ENCODE results near the gene ORC3. TPM values are rescaled to one million over a fixed set of nuclear protein-coding genes. Genes with fewer than 3 reads are reported as not detected.

The ORC3 gene
- total and polyA plus RNA-seq, 10 of the 15 experiments (the other 5 are each of a cell fraction or from before 2014, with no cell fraction given): 27.2 to 76.3 (median 54.6) TPM

- no peak for TF ChIP-seq ZSCAN29 (IDR thresholded peaks at IDR 0.05)
Measured at GRCh38 chr6:87654875-87655454, 65.0 kb downstream of the ORC3 start (continued).

DNA sequence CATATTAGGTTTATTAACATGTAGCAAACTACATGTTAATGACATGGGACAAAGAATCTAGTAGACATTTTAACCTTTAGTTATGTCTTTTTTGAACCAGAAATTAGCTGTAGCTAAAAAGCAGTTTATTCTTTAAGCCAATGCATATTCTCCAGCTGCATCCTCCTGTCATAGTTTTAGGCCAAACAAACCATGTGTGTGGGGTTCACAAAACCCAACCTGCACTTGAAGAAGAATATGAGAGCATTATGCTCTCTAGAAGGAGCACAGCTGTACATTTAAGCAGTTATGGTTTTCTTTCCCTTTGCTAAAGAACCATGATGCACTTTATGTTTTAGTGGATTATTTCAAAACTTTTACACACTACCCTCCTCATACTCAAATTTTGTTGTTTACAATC is 65.9 kb downstream of the ORC3 start:
- SMC1A ChIA-PET (ENCODE audit: uncharacterized antibody, unreplicated experiment): interaction anchor here (0.6 to 1.9 kb wide), 2 partner anchors 13 to 1001 kb away, joined by 3 to 6 read pairs; no protein-coding TSS in a partner anchor
- ATAC-seq (no peak), DNase-seq (ENCODE audit: low read depth, low spot score) (no peak), FAIRE-seq (no peak)
- no TSS peak for BruUV-seq (replicated peaks)
- no peak overlapping the region for H3K4me2 ChIP-seq (ENCODE audit: control insufficient read depth, insufficient read depth)
- POLR2A ChIA-PET: interaction anchor here (1.2 to 1.6 kb wide), 3 partner anchors 33 to 65 kb away, joined by 4 read pairs; no protein-coding TSS in a partner anchor
- TF ChIP-seq STAT1 (conservative IDR thresholded peaks at IDR 0.05) (no peak), BHLHE40 (IDR thresholded peaks at IDR 0.05; ENCODE audit: borderline replicate concordance in 1 of 2, low read depth in 2 of 2, low read length in 1 of 2) (no peak), ZNF687 (IDR thresholded peaks at IDR 0.05) (no peak), ASH2L (IDR thresholded peaks at IDR 0.05; ENCODE audit: borderline replicate concordance, low read depth) (no peak), E2F4 (IDR thresholded peaks at IDR 0.05; ENCODE audit: low read depth, low read length) (no peak), YY1 (IDR thresholded peaks at IDR 0.05; ENCODE audit: low read depth, low read length) (no peak), USF1 (IDR thresholded peaks at IDR 0.05; ENCODE audit: borderline replicate concordance, extremely low read length, insufficient read depth, low read depth, low read length) (no peak), NFYB (IDR thresholded peaks at IDR 0.05; ENCODE audit: insufficient read depth, low read depth, low read length) (no peak), ZZZ3 (IDR thresholded peaks at IDR 0.05; ENCODE audit: control insufficient read depth, insufficient read length, low read depth) (no peak), CHD2 (IDR thresholded peaks at IDR 0.05; ENCODE audit: borderline replicate concordance, low read depth, low read length) (no peak), ZBTB33 (IDR thresholded peaks at IDR 0.05) (no peak)
- H3K36me3 ChIP-seq (ENCODE audit: control insufficient read depth in 2 of 2, insufficient read depth in 2 of 2, low read length in 1 of 2): peaks cover 0 to 9% of the 10 kb centered on the region in 2 experiments; a peak in 1 of 4 replicates
- H3K27me3 ChIP-seq (replicated peaks in 1 of 2; ENCODE audit: control insufficient read depth in 2 of 2, insufficient read depth in 2 of 2, low read length in 1 of 2): no peaks in the 10 kb centered on the region
- H3K9ac ChIP-seq (ENCODE audit: control insufficient read depth, insufficient read depth, low read length): no peak overlapping the region
- in situ Hi-C loops (cut with MboI): no loop called here
- RAD21 ChIA-PET (ENCODE audit: unreplicated experiment): interaction anchor here (0.7 to 1.3 kb wide), 2 partner anchors 13 to 21 kb away, joined by 3 to 5 read pairs; no protein-coding TSS in a partner anchor
- H3K79me2 ChIP-seq (ENCODE audit: control insufficient read depth, insufficient read depth, low read length): no peaks in the 10 kb centered on the region
- CTCF ChIA-PET: interaction anchor here (0.6 to 1.3 kb wide), 2 partner anchors 19 to 107 kb away, joined by 3 to 4 read pairs; no protein-coding TSS in a partner anchor
- no peaks in the 10 kb centered on the region for H4K20me1 ChIP-seq (ENCODE audit: control insufficient read depth, insufficient read depth)
- 0 out of 2 replicates have a peak, but pooled peaks cover 6% of the 10 kb centered on the region for H3K4me1 ChIP-seq (ENCODE audit: control insufficient read depth, insufficient read depth, low read length)
- no peak overlapping the region for H3K27ac ChIP-seq (ENCODE audit: control insufficient read depth, insufficient read depth)
- intact Hi-C loops (cut with micrococcal nuclease; ENCODE audit: unreplicated experiment): no loop called here
- no peak overlapping the region for H2AFZ ChIP-seq (ENCODE audit: control insufficient read depth, low read depth, low read length)
- no peak overlapping the region for H3K4me3 ChIP-seq
- no peaks in the 10 kb centered on the region for H3K9me3 ChIP-seq (replicated peaks; ENCODE audit: control insufficient read depth, insufficient read depth, low read length)
